Keratinocyte (primary cell): ENCODE data around the gene COX4I2. TPM values are rescaled to one million over a fixed set of nuclear protein-coding genes. Genes with fewer than 3 reads are reported as not detected.

Source experiments
- DNase-seq: peaks from one replicate; pipeline ENCODE4 v3.0.0-alpha.2; 2011; ENCODE audit warnings: low read depth, missing footprints, low spot score
- FAIRE-seq: peaks from 2 replicates; lab custom pipeline; 2011; peaks lifted over from hg19 to GRCh38; lab: Jason Lieb, UNC
- H2AFZ ChIP-seq: 2 replicates; pipeline ENCODE4 v1.6.0; 2012; ENCODE audit warnings: low read length, control low read depth, inconsistent platforms; ENCODE audit not compliant: control insufficient read depth
- H3K27ac ChIP-seq: 2 replicates; pipeline ENCODE4 v1.5.1; 2011; ENCODE audit warnings: low read length; ENCODE audit not compliant: control insufficient read depth, insufficient read depth
- H3K27me3 ChIP-seq: 3 replicates; pipeline ENCODE4 v1.6.0; 2011; ENCODE audit warnings: low read length; ENCODE audit not compliant: control insufficient read depth, insufficient read depth; ENCODE audit errors: extremely low read depth
- H3K36me3 ChIP-seq, 2 experiments: 2 replicates in 1 of 2; 3 replicates in 1 of 2; pipeline ENCODE4 v1.5.1; 2011; ENCODE audit warnings: low read length in 2 of 2, mild to moderate bottlenecking in 1 of 2; ENCODE audit not compliant: control insufficient read depth in 2 of 2, insufficient read depth in 2 of 2; ENCODE audit errors: extremely low read depth in 1 of 2
- H3K4me1 ChIP-seq: 3 replicates; pipeline ENCODE4 v1.5.1; 2011; ENCODE audit warnings: low read length; ENCODE audit not compliant: control insufficient read depth, insufficient read depth; ENCODE audit errors: extremely low read depth
- H3K4me2 ChIP-seq: 3 replicates; pipeline ENCODE4 v1.6.0; 2011; ENCODE audit warnings: low read depth, low read length; ENCODE audit not compliant: control insufficient read depth, insufficient read depth; ENCODE audit errors: extremely low read depth
- H3K4me3 ChIP-seq, 3 experiments: fragments of 200-600 bp in 1 of 3; sonication (generic) in 1 of 3; 2 replicates in 2 of 3; 3 replicates in 1 of 3; pipeline ENCODE4 v1.5.1; 2011 to 2016; ENCODE audit warnings: low read length in 3 of 3, mild to moderate bottlenecking in 3 of 3, control low read depth in 2 of 3, inconsistent platforms in 1 of 3, low read depth in 1 of 3, mixed read lengths in 1 of 3, mixed run types in 1 of 3, moderate library complexity in 1 of 3; ENCODE audit not compliant: control insufficient read depth in 2 of 3, insufficient read depth in 2 of 3; ENCODE audit errors: extremely low read depth in 1 of 3
- H3K79me2 ChIP-seq: 2 replicates; pipeline ENCODE4 v1.6.0; 2012; ENCODE audit warnings: low read length; ENCODE audit not compliant: control insufficient read depth, insufficient read depth
- H3K9ac ChIP-seq: 3 replicates; pipeline ENCODE4 v1.6.0; 2011; ENCODE audit warnings: low read length; ENCODE audit not compliant: control insufficient read depth, insufficient read depth; ENCODE audit errors: extremely low read depth
- H3K9me1 ChIP-seq: 3 replicates; pipeline ENCODE4 v1.6.0; 2011; ENCODE audit warnings: low read length; ENCODE audit not compliant: control insufficient read depth, insufficient read depth; ENCODE audit errors: extremely low read depth
- H3K9me3 ChIP-seq: 2 replicates; pipeline ENCODE4 v1.5.1; 2012; ENCODE audit warnings: low read depth, low read length; ENCODE audit not compliant: control insufficient read depth
- H4K20me1 ChIP-seq: 3 replicates; pipeline ENCODE4 v1.6.0; 2011; ENCODE audit warnings: low read length; ENCODE audit not compliant: control insufficient read depth, insufficient read depth; ENCODE audit errors: extremely low read depth
- EZH2 ChIP-seq: IDR thresholded peaks from one replicate; pipeline ENCODE4 v1.6.1; 2012; ENCODE audit warnings: inconsistent platforms, mild to moderate bottlenecking, low read length, moderate library complexity
- dilution Hi-C: fragments of 300-500 bp; cut with MboI; formaldehyde crosslinking; loops from one replicate; pipeline ENCODE4 v1.7.0; 2020; ENCODE audit warnings: low sequenced_read_pairs; ENCODE audit not compliant: extremely low pct_ligation_motif_present
- polyA plus RNA-seq, 5 experiments: library from polyadenylated mRNA; depleted of rRNA in 3 of 5; stranded (reverse) in 3 of 5; stranded (forward) in 1 of 5; unstranded in 1 of 5; fragments of >200 nt; gene quantifications; 1 replicate in 1 of 5; 2 replicates in 3 of 5; 3 replicates in 1 of 5; pipeline versions ENCODE4 v1.2.1 to v1.2.3, GENCODE V29; 2011 to 2012; ENCODE audit warnings: missing spikeins in 2 of 5, low read depth in 1 of 5, low replicate concordance in 1 of 5
- TF ChIP-seq, protein P1 (sequence below), 3 experiments: IDR thresholded peaks in 1 of 3; conservative IDR thresholded peaks in 1 of 3; optimal IDR thresholded peaks in 1 of 3; 2 replicates in 2 of 3; 3 replicates in 1 of 3; pipeline versions ENCODE3 to v1.5.1; 2011; ENCODE audit warnings: low read length in 3 of 3, mild to moderate bottlenecking in 3 of 3, moderate library complexity in 2 of 3, control low read depth in 1 of 3, inconsistent platforms in 1 of 3; ENCODE audit not compliant: insufficient read depth in 2 of 3; ENCODE audit errors: extremely low read depth in 1 of 3

COX4I2 gene
- polyA plus RNA-seq, 1 donor (not counting 4 experiments of a cell fraction or from before 2014, with no cell fraction given) = not detected

DNA sequence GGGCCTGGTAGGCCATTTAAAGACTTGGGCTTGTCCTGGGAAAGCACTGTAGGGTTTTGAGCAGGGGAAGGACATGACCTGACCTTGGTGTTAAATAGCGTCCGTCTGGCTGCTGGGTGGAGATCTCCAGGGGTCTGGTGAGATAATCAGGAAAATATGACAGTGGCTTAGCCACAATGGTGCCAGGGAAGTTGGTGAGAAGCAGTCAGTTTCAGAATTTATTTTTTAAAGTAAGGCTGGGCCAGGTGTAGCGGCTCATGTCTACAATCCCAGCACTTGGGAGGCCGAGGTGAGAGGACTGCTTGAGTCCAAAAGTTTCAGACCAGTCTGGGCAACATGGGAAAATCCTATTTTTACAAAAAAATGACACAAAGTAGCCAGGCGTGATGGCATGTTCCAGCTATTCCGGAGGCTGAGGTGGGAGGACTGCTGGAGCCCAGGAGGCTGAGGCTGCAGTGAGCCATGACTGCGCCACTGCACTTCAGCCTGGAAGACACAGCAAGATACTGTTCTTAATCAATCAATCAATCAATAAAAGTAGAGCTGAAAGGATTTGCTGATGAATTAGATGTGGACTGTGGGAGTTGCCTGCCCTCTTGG, 43.5 kb downstream of the COX4I2 start:
- DNase-seq = no peak
- Histone ChIP-seq H3K4me2 (no peak overlapping the region), H3K4me3 (no peak overlapping the region), H3K9me3 (no peaks in the 10 kb centered on the region), H3K9me1 (peaks cover 3% of the 10 kb centered on the region), H4K20me1 (peaks cover 2% of the 10 kb centered on the region), H2AFZ (no peak overlapping the region), H3K4me1 (peaks cover 31% of the 10 kb centered on the region), H3K27me3 (no peaks in the 10 kb centered on the region), H3K27ac (no peak overlapping the region), H3K9ac (no peak overlapping the region), H3K79me2 (peaks cover 87% of the 10 kb centered on the region), H3K36me3 (peaks cover 34 to 48% of the 10 kb centered on the region in 2 experiments)
- no peak for TF ChIP-seq EZH2
- TF ChIP-seq, protein P1, sequence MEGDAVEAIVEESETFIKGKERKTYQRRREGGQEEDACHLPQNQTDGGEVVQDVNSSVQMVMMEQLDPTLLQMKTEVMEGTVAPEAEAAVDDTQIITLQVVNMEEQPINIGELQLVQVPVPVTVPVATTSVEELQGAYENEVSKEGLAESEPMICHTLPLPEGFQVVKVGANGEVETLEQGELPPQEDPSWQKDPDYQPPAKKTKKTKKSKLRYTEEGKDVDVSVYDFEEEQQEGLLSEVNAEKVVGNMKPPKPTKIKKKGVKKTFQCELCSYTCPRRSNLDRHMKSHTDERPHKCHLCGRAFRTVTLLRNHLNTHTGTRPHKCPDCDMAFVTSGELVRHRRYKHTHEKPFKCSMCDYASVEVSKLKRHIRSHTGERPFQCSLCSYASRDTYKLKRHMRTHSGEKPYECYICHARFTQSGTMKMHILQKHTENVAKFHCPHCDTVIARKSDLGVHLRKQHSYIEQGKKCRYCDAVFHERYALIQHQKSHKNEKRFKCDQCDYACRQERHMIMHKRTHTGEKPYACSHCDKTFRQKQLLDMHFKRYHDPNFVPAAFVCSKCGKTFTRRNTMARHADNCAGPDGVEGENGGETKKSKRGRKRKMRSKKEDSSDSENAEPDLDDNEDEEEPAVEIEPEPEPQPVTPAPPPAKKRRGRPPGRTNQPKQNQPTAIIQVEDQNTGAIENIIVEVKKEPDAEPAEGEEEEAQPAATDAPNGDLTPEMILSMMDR (optimal IDR thresholded peaks at IDR 0.05 in 1 of 3, IDR thresholded peaks at IDR 0.05 in 1 of 3, conservative IDR thresholded peaks at IDR 0.05 in 1 of 3; ENCODE audit: extremely low read depth in 1 of 3, insufficient read depth in 2 of 3, low read length in 3 of 3) = no peak
- FAIRE-seq = no peak
- dilution Hi-C loops = no loop called here

GRCh38 chr20:31681769-31682168, 44.1 kb downstream of the COX4I2 start:
- H3K9ac ChIP-seq = no peak overlapping the region

GRCh38 chr20:31682352-31682751, 44.6 kb downstream of the COX4I2 start:
- H3K9ac ChIP-seq = no peak overlapping the region
- peaks cover 33 to 53% of the 10 kb centered on the region in 2 experiments for H3K36me3 ChIP-seq
- TF ChIP-seq, protein P1 (optimal IDR thresholded peaks at IDR 0.05 in 1 of 3, IDR thresholded peaks at IDR 0.05 in 1 of 3, conservative IDR thresholded peaks at IDR 0.05 in 1 of 3; ENCODE audit: extremely low read depth in 1 of 3, insufficient read depth in 2 of 3, low read length in 3 of 3) = no peak
- no peak for TF ChIP-seq EZH2
- dilution Hi-C loops = no loop called here
- DNase-seq (no peak), FAIRE-seq (no peak)
- H3K4me1 ChIP-seq = peaks cover 24% of the 10 kb centered on the region
- H3K79me2 ChIP-seq = peaks cover 91% of the 10 kb centered on the region
- peaks cover 2% of the 10 kb centered on the region for H4K20me1 ChIP-seq
- no peak overlapping the region for H3K4me3 ChIP-seq
- H3K27me3 ChIP-seq = no peaks in the 10 kb centered on the region
- no peak overlapping the region for H3K27ac ChIP-seq
- no peak overlapping the region for H3K4me2 ChIP-seq
- no peaks in the 10 kb centered on the region for H3K9me3 ChIP-seq
- H2AFZ ChIP-seq = no peak overlapping the region
- H3K9me1 ChIP-seq = no peaks in the 10 kb centered on the region

More at GRCh38 chr20:31681769-31682168, 44.1 kb downstream of the COX4I2 start:
- H3K36me3 ChIP-seq = peaks cover 31 to 49% of the 10 kb centered on the region in 2 experiments
- DNase-seq = no peak
- no peaks in the 10 kb centered on the region for H3K9me1 ChIP-seq
- H3K27me3 ChIP-seq = no peaks in the 10 kb centered on the region
- H2AFZ ChIP-seq = no peak overlapping the region
- no peaks in the 10 kb centered on the region for H3K9me3 ChIP-seq
- H3K27ac ChIP-seq = no peak overlapping the region
- dilution Hi-C loops = no loop called here
- peaks cover 2% of the 10 kb centered on the region for H4K20me1 ChIP-seq
- H3K4me3 ChIP-seq = no peak overlapping the region
- H3K4me2 ChIP-seq = no peak overlapping the region
- TF ChIP-seq EZH2 = no peak
- peaks cover 87% of the 10 kb centered on the region for H3K79me2 ChIP-seq
- peaks cover 25% of the 10 kb centered on the region for H3K4me1 ChIP-seq
- no peak for FAIRE-seq
